GM13977 (cell line): ENCODE measurements around the gene PARD3B.
"Not testable (repeated sequence)": the region's sequence is repeated elsewhere in the genome, so short reads cannot be mapped to it uniquely, and the experiment has no call there.

Experiments
- DNase-seq: peaks from one replicate; pipeline ENCODE4 v3.0.0; 2012; ENCODE audit warnings: low spot score
- CTCF ChIP-seq: IDR thresholded peaks from 2 replicates; pipeline ENCODE4 v1.5.1; 2012; ENCODE audit warnings: mild to moderate bottlenecking, control low read depth; ENCODE audit not compliant: insufficient read depth; ENCODE audit errors: extremely low read depth, missing control alignments
- in situ Hi-C: fragments of 300-500 bp; cut with MboI; formaldehyde crosslinking; loops from one replicate; pipeline ENCODE4 v1.12.0; 2022; ENCODE audit warnings: low sequenced_read_pairs, low pct_unique_long_range_greater_than_20kb, mixed read lengths, inconsistent platforms; ENCODE audit not compliant: unreplicated experiment

Gene PARD3B

GRCh38 chr2:205481861-205482260 lies 936.6 kb downstream of the PARD3B start:
- in situ Hi-C loops = no loop called here

GRCh38 chr2:205482399-205483081 lies 937.3 kb downstream of the PARD3B start:
- in situ Hi-C loops = no loop called here
- no peak for TF ChIP-seq CTCF
- DNase-seq = no peak

More at GRCh38 chr2:205481861-205482260, 936.6 kb downstream of the PARD3B start:
- no peak for DNase-seq
- TF ChIP-seq CTCF = no peak

- no peak for TF ChIP-seq CTCF
- DNase-seq = no peak
- in situ Hi-C loops = no loop called here
These were observed 937.8 kb downstream of the PARD3B start for GRCh38 chr2:205483095-205483494.

GRCh38 chr2:205484215-205484614 lies 938.9 kb downstream of the PARD3B start:
- in situ Hi-C loops = no loop called here
- TF ChIP-seq CTCF = no peak
- DNase-seq = no peak

GRCh38 chr2:205484764-205485163 lies 939.5 kb downstream of the PARD3B start:
- TF ChIP-seq CTCF = no peak
- in situ Hi-C loops = no loop called here
- no peak for DNase-seq

GRCh38 chr2:205493528-205493927 lies 948.3 kb downstream of the PARD3B start:
- DNase-seq, in situ Hi-C loops: not testable (repeated sequence)

GRCh38 chr2:205494537-205495235 lies 949.4 kb downstream of the PARD3B start:
- DNase-seq = no peak
- no peak for TF ChIP-seq CTCF
- in situ Hi-C loops = no loop called here
